KMS-11 (cell line): ENCODE measurements around the gene CPED1.

ENCODE experiments used
- H2AFZ ChIP-seq: fragments of 200-600 bp; sonication (generic); 2 replicates; pipeline ENCODE4 v1.6.1; 2016; ENCODE audit warnings: antibody characterized with exemption, mixed run types, low read depth
- H3K27ac ChIP-seq: fragments of 200-600 bp; sonication (generic); 2 replicates; pipeline ENCODE4 v1.6.1; 2016; ENCODE audit warnings: mild to moderate bottlenecking, mixed run types
- H3K27me3 ChIP-seq: fragments of 200-600 bp; sonication (generic); 2 replicates; pipeline ENCODE4 v1.6.1; 2017; ENCODE audit warnings: mild to moderate bottlenecking, low read depth, mixed run types, moderate library complexity; ENCODE audit not compliant: insufficient read depth
- H3K36me3 ChIP-seq: fragments of 200-600 bp; sonication (generic); 2 replicates; pipeline ENCODE4 v1.6.1; 2017; ENCODE audit warnings: mild to moderate bottlenecking, mixed run types; ENCODE audit not compliant: insufficient read depth
- H3K4me1 ChIP-seq: fragments of 200-600 bp; sonication (generic); 2 replicates; pipeline ENCODE4 v1.6.1; 2016; ENCODE audit warnings: mild to moderate bottlenecking, low read depth, mixed run types; ENCODE audit not compliant: poor library complexity, severe bottlenecking
- H3K4me2 ChIP-seq: fragments of 200-600 bp; sonication (generic); 2 replicates; pipeline ENCODE4 v1.7.0; 2016; ENCODE audit warnings: mild to moderate bottlenecking, mixed run types
- H3K4me3 ChIP-seq: fragments of 200-600 bp; sonication (generic); IDR thresholded peaks from 2 replicates; pipeline ENCODE4 v1.6.1; 2017; ENCODE audit warnings: low read depth, low read length, mixed read lengths; ENCODE audit not compliant: insufficient read depth
- H3K79me2 ChIP-seq: fragments of 200-600 bp; sonication (generic); 2 replicates; pipeline ENCODE4 v1.6.1; 2016; ENCODE audit warnings: low read depth, mixed run types; ENCODE audit not compliant: insufficient read depth
- H3K9ac ChIP-seq: fragments of 200-600 bp; sonication (generic); 2 replicates; pipeline ENCODE4 v1.6.1; 2016; ENCODE audit warnings: mild to moderate bottlenecking, mixed run types
- H4K20me1 ChIP-seq: fragments of 200-600 bp; sonication (generic); 2 replicates; pipeline ENCODE4 v1.6.1; 2016; ENCODE audit warnings: mild to moderate bottlenecking, mixed run types; ENCODE audit not compliant: insufficient read depth
- CTCF ChIP-seq: fragments of 200-600 bp; sonication (generic); conservative IDR thresholded peaks from 2 replicates; pipeline ENCODE4 v1.6.1; 2017; ENCODE audit warnings: low read depth, mild to moderate bottlenecking, antibody characterized with exemption, low read length, moderate library complexity, mixed read lengths

The CPED1 gene

DNA sequence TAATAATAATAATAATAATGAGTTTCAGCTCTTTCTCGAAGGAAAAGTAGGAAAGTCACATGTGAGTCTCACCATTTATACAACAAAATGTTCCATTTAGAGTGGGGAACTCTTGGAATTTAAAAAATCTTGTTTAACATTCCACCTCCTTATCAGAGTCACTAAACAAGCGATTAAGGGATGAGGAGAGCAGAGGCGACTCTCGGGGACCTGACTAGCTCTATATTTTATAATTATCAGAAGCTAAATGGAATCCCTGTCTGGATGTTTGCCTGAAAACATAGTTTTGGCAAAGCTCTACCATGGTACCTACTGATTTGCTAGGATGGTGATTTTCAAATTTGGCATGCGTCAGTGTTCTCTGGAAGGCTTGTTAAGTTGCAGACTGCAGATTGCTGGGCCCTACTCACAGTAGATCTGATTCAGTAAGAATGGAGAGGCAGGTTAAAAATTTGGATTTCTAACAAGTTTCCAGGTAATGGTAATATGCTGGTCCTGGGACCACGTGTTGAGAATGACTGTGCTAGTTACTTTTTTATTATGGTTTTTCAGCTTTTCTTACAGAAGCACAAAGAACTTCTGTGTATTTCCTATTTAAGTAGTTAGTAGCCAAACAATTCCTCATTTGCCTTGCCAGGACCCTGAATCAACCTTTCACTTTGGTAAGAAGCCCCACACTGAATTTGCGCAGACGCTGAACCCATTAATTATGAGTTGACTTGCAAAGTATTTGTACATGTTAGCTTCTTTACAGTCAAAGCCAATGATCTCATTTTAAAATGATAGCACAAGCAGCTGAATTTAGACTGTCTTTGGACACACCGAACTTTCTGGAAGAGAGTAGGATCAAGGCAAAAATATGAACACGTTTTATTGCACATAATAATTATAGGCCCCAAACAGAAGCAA is 39.5 kb downstream of the CPED1 start:
- Histone ChIP-seq H3K27me3 (no peaks in the 10 kb centered on the region), H3K4me3 (no peak overlapping the region), H3K4me1 (peaks cover 5% of the 10 kb centered on the region), H3K36me3 (no peaks in the 10 kb centered on the region), H3K27ac (no peak overlapping the region), H3K9ac (no peak overlapping the region), H4K20me1 (no peaks in the 10 kb centered on the region), H3K4me2 (no peak overlapping the region), H3K79me2 (no peaks in the 10 kb centered on the region), H2AFZ (no peak overlapping the region)
- no peak for TF ChIP-seq CTCF

GRCh38 chr7:121029302-121029701 is 40.8 kb downstream of the CPED1 start:
- TF ChIP-seq CTCF: no peak
- Histone ChIP-seq H2AFZ (no peak overlapping the region), H3K4me1 (peaks cover 5% of the 10 kb centered on the region), H3K27ac (no peak overlapping the region), H4K20me1 (no peaks in the 10 kb centered on the region), H3K4me3 (no peak overlapping the region), H3K36me3 (no peaks in the 10 kb centered on the region), H3K79me2 (no peaks in the 10 kb centered on the region), H3K9ac (no peak overlapping the region), H3K4me2 (no peak overlapping the region), H3K27me3 (no peaks in the 10 kb centered on the region)

DNA sequence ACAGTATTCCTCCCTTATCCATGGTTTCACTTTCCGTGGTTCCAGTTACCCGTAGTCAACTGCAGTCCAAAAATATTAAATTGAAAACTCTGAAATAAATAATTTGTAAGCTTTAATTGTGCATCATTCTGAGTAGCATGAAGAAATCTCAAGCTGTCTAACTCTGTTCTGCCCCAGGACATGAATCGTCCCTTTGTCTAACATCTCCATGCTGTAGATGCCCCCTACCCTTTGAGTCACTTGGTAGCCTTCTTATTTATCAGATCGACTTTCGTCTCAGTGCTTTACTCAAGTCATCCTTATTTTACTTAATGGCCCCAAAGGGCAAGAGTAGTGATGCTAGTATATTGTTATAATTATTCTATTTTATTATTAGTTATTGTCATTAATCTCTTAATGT is 41.8 kb downstream of the CPED1 start:
- Histone ChIP-seq H3K79me2 (no peaks in the 10 kb centered on the region), H3K27ac (no peak overlapping the region), H2AFZ (no peak overlapping the region), H3K27me3 (no peaks in the 10 kb centered on the region), H3K4me3 (no peak overlapping the region), H4K20me1 (no peaks in the 10 kb centered on the region), H3K36me3 (no peaks in the 10 kb centered on the region), H3K4me2 (no peak overlapping the region), H3K9ac (no peak overlapping the region), H3K4me1 (peaks cover 5% of the 10 kb centered on the region)
- no peak for TF ChIP-seq CTCF

DNA sequence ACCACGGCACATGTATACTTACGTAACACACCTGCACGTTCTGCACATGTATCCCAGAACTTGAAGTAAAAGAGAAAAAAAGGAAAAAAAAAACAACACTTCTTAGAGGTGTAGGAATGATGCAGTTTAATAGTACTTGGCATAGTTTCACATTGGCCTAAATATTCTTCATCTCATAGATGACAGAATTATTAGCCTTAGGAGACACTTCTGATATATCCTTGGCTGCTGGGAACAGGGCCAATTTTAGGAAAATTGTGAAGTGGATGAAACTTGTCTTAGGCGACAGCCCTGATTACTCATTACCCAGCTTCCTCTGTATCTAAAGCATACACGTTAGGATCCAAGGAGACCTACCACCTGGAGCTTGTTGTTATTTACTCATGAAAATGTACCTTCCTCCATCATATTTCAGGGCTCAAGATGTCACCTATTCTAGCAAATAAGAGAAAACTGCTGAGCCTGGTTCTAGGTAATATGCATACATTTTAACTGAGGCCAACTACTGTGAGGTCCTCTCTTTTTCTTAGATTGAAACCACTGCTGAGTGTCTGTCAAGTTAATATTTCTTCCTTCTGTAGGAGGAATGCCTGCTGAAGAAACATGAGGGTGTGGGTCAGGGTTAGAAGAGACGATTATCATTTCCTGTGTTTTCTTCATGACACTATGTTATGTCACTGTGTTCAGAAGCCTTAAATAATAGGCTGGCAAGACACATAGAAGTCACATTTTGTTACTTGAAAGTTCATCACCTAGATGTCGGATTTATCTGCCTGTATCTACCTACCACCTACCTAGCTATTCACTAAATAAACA is 44.3 kb downstream of the CPED1 start:
- Histone ChIP-seq H3K4me2 (no peak overlapping the region), H3K4me1 (no peaks in the 10 kb centered on the region), H2AFZ (no peak overlapping the region), H3K27ac (no peak overlapping the region), H3K79me2 (no peaks in the 10 kb centered on the region), H3K9ac (no peak overlapping the region), H3K36me3 (no peaks in the 10 kb centered on the region), H3K4me3 (no peak overlapping the region), H4K20me1 (no peaks in the 10 kb centered on the region), H3K27me3 (no peaks in the 10 kb centered on the region)
- no peak for TF ChIP-seq CTCF
